Fibroblast of skin of abdomen (primary cell): ENCODE data around the gene TMEM273.

Experiments used
- DNase-seq: peaks from one replicate; pipeline ENCODE4 v3.0.0-alpha.2; 2013

Gene TMEM273

GRCh38 chr10:49115015-49115795, 73.0 kb downstream of the TMEM273 start, which contains the start of gene VSTM4:
TSS of gene VSTM4 (minus strand) at chr10:49115522. CDS start at chr10:49115485, 37 bp downstream.
- DNase-seq: peak; percentile 57

DNA sequence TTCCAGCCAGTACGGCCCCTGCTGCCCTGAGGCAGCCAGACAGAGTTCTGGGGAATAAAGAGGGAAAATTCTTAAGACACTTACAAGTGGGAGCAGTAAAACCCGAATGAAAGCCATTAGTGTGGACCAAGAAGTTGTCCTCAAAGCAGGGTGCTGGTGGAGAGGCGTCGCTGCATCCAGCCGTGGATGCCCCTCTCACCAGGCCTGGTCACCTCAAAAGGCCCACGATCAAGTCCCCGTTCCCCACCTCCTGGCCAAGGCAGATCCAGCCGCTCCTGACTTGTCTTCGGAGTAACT, 73.5 kb downstream of the TMEM273 start:
- no peak for DNase-seq

- no peak for DNase-seq
These were observed 74.5 kb downstream of the TMEM273 start for GRCh38 chr10:49113741-49114141.

DNA sequence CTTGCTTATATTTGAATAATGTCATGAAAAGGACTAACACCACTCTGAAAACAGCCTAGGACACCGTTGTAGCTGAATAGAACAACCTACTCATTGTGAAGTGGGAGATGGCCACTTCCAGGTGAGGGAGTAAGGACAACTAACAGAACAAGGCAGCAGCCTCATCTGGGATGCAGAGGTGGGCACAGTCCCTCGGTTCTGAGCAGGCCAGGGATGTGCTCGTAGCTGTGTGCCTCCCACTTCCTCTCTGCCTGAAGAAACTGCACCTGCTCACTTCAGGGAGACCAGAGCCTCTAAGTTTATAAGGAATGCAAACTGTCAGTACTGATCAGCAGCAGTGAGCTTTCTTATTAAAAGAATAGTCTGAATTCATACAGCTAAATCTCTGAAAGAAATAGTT, 75.3 kb downstream of the TMEM273 start:
- DNase-seq: no peak

DNA sequence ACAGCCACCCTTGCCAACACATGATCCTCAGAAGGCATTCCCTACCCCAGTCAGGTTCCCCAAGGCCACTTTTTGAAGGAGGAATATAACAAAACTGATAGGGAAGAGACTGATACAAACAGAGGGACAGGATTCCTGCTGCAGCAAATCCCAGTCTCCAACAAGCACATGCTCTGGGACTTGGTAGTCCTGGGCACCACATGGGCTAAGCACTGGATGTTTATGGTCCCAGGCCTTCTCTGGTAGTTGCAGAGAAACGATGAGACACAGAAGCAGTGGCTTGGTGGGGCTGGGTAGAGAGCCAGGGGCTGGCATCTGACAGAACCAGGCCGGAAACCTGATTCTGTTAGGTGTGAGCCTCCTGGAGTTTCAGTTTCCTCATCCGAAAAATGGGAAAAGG, 76.1 kb downstream of the TMEM273 start:
- DNase-seq: no peak

DNA sequence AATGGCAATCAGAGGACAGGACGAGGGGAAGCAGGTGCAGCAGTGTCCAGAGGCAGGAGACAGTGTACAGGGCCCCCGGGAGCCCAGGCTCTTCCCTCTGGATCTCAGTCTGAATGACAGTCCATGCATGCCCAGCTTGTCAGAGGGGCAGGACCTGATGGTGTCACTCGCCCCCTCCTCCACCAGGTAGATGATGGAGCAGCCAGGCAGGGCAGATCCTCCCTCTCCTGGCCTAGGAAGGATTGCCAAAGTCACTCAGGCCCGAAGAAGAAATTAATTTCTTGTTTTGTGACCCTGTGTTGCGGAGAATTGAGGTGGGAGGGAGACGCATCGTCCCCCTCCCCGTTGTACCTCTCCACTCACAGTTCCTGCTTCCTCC, 76.9 kb downstream of the TMEM273 start:
- no peak for DNase-seq

DNA sequence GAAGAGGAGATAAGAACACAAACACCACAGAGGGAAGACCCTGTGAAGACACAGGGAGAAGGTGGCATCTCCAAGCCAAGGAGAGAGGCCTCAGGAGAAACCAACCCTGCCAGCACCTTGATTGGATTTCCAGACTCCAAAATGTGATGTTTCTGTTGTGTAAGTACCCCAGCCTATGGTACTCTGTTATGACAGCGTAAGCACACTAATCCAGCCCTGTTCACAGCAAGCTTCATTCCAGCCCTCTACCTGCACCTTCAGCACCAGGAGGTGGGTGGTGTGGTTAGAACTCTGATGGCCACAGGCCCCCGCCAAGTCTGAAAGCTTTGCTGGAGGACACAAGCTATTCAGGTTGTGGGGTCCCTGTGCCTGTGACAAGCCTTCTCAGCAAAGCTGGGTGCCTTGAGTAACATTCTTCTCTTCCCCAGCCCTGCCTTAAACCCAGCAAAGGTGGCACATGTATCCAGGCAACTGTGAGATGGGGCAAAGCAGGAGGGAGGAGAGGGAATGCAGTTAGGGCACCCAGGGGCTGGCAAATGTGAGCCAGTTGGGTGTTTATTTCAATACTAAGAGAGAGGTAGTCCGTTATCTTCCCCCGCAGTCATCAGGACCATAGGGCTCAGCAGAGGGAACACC, 77.4 kb downstream of the TMEM273 start:
- DNase-seq: no peak

- DNase-seq: peak; percentile 88
These were observed 78.4 kb downstream of the TMEM273 start for GRCh38 chr10:49109669-49110340.

DNA sequence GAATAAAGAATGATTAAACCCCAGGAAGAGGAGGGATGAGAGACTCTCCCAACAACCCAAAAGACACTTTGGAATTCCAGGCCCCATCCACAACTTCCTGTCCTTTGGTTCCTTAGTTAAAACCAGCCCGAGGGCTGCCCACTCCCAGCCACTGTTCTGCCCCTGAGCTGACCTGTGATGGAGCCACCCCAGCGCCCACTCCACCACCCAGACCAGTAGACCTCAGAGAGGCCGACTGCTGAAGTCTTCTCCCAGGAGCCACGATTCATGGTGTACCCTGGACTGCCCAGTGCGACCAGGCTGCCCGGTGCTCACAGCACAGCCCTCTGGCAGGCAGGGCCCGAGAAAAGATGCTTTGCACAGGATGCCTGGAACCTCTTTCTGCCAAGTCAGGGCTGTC, 79.5 kb downstream of the TMEM273 start:
- no peak for DNase-seq

DNA sequence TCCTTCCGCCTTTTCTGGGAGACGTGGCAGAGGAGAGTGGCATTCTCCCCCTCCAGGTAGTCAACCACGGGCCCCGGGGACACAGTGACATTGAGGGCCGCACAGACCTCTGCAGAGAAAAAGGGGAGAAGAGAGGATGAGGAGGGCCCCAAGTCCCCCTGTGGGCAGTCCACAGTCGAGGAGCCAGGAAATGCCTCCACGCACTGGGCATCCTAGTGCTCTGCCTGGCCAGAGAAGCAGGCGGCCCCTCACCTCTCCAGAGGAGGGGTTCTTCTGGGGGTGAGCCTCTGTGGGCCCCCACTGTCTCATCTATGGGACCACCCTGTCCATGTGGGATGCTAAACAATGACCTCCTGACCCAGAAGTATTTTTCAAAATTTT, 80.3 kb downstream of the TMEM273 start:
- no peak for DNase-seq

DNA sequence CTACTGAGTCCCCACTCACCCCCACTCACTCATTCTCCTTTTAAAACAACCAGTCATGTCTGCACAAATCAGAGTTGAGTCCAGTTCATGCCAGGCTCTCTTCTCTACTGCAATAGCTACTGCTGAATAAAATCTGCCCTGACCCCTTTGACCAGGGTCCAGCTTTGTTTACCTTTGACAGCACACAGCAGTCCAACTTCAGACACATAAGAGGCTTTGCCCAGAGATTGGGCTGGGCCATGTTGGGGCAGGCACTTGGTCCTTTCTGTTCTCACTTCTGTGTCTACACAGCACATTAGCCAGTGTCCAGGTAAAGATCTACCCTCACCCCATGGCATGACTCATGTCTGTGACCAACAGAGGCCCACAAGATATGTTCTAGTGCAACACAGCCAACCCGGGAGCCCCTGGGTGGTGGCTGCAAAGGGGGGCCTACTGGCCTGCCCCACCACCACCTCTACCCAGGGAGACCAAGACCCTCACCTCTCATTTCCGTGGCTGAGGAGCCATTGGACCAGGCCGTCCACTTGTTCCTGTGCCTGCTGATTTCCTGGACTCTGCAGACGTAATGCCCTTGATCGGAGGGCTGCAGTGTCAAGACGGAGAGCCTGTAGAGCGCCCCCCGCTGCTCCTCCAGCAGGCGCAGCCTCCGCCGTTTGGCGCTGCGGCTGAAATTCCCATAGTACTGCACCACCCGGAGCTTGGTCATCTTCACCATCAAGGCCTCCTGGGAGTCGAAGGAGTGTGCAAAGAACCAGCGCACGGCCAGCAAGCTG, 80.9 kb downstream of the TMEM273 start:
- DNase-seq: no peak

DNA sequence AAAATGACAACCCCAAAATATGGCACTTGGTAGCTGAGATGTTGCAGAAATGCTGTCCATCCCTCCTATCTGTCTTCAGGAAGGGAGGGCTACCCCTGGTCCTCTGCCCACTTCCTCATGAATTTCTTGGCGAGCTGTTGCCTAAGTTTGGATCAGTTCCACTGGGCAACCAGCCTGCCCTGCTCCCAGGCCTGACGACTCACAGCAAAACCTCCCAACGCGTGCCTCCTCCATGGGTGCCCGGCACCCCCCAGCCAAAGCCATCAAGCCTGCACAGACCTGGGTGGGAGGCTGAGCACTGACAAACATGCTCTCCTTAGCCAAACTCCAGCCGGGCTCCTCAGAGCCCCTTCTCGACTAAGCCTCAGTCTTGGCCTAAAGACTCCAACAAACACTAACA, 81.7 kb downstream of the TMEM273 start:
- no peak for DNase-seq

DNA sequence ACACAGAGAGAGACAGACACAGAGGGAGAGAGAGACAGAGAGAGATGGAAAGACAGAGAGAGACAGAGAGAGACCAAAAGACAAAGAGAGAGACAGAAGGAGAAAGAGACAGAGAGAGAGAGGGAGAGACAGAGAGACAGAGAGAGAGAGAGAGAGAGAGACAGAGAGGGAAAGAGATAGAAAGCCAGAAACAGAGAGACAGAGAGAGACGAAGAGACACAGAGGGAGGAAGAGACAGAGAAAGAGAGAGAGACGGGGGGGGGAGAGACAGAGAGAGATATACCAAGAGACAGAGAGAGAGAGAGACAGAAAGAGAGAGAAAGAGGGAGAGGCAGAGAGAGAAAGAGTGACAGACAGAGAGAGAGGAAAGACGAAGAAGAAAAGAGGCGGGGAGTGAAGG, 83.1 kb downstream of the TMEM273 start:
- no peak for DNase-seq
